Middle frontal gyrus (tissue), 1 donor: ENCODE data around the gene ZNF496.
"Not testable (repeated sequence)": the region's sequence is repeated elsewhere in the genome, so short reads cannot be mapped to it uniquely, and the experiment has no call there.

ENCODE experiments used
- DNase-seq: peaks from one replicate; pipeline ENCODE4 v3.0.0-alpha.2; 2015; ENCODE audit warnings: low spot score; ENCODE audit errors: extremely low spot score

Gene ZNF496

DNA sequence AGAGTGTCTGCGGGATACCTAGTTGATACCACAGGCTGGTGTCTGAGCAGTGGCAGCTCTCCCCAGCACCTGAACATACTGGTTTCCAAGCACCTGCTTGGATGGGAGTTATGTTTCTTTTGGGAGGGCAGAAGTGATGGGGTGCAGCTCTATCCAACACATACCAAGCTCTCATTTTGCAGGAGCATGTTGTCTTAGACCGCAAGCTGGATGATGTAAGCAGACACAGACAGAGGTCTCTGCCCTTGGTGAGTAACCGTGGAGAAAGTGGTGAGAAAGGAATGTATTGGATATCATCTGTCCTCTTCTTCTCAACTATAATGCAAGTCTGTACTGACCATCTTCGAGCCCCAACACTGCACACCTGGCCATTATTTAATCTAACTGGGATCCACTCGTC is 37.4 kb downstream of the ZNF496 start:
- DNase-seq, result no peak

DNA sequence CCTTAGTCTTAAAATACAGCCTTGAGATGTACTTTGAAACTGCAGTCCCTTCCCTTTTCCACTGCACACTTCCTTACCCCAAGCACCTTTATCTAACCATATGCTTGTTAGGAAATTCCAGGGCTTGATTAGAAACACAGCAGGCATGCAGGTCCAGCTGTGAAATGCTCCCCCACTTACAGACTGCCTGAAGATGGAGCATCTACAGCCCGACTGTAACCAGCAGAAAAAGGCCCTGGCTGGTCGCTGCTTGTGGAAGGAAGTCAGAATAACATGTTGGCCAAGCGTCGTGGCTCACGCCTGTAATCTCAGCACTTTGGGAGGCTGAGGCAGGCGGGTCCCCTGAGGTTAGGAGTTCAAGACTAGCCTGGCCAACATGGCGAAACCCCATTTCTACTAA is 38.6 kb downstream of the ZNF496 start:
- DNase-seq, result no peak

DNA sequence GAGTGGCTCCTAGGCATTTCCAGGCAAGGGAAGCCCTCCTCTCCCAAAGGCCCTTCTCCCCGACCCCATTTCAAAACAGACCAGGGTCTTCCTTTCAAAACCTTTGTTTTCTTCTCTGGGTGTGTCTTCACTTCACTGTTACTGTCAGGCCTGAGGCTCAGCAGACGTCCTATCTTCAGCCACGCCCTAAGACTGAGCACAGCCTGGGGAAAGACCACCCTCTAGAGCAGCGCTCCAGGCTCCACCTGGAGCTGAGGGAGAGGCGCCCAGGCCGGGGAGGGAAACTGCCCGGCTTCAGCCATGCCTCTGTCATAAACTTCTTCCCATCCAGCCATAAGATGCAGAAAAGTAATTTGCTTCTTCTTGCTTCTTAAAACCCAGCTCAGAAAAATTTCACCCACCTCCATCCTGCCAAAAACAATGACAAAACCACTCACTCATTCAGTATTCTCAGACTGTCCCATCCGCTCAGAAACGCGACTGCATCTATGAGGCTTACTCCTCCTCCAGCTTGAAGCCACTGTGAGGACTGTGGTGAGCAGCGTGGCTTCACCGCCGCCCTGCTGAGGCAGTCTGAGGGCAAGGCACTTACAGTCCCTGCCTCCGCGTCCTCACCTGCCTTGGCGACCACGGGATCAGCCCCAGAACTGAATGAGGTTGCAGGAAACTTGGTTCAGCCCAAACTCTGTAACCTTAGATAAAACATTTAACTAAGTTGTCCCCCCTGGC is 39.7 kb downstream of the ZNF496 start:
- no peak for DNase-seq

DNA sequence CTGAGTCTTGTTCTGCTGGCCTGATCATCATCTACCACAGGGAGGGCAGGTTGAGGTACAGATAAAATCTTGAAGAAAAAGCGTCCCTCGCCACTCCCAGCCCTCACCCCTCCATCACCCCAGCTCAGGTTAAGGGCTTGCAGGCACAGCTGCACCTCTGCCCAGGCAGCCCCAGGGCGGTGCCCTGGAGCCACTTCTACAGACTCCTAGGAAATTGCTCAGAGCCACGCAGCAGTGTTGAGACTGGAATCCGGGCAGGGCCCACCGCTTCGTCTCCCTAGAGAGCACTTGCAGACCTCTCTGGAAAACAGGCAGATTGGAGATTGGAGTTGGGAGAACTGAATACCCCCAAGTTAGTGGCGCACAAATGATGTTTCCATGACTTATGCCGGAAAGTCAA is 40.5 kb downstream of the ZNF496 start:
- no peak for DNase-seq

DNA sequence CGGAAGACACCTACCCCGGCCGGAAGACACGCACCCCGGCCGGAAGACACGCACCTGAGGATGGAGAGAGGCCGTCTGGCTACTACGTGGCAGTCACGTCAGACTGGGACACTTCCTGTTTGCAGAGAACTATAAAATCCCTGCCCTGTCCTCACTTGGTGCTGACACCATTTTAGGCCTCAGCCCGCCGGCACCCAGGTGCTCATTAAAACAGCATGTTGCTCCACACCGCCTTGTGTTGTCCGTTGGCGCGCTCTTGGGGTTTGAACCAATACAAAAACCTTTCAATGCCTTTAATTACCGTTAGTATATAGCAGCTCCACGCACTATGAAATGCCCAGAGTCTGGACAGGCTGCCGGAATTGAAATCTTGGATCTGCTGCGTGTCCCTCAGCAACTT is 41.1 kb downstream of the ZNF496 start:
- DNase-seq, result no peak

DNA sequence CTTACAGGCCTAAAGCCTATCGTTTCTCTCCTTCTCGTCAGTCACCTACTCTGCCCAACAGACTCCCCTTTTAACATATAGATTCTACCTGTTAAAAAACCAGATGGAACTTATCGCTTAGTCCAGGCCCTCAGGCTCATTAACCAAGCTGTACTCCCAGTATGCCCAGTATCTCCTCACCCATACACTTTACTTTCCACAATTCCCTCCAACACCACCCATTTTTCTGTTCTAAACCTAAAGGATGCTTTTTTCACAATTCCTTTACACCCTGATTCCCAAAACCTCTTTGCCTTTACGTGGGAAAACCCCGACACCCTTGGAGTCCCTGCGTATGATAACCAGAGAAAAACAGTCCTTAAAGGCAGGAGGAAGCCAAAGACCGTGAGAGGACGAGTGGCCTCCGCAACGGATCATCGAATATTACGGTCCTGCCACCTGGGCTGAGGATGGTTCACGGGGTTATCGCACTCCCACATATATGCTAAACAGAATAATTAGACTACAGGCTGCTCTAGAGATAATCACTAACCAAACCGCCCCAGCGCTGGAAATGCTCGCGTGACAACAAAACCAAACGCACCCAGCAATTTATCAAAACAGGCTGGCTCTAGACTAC is 42.3 kb downstream of the ZNF496 start:
- DNase-seq, result not testable (repeated sequence)

DNA sequence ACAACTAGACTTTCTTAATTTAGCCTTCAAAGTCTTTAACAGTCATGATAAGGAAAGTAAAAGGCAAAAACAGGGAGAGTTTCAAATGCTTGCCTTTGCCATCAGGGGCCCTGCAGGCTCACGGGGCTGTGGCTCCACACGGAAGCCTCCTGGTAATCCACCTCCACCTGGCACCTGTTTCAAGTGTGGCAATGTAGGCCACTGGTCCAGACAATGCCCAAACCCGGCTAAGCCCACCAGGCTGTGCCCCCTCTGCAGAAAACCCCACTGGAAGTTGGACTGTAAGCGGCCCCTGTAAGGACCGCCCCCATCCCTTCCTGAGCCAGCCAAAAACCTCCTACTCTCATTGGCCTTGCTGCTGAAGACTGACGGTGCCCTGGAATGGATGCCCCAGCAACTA is 43.3 kb downstream of the ZNF496 start:
- DNase-seq, result no peak

DNA sequence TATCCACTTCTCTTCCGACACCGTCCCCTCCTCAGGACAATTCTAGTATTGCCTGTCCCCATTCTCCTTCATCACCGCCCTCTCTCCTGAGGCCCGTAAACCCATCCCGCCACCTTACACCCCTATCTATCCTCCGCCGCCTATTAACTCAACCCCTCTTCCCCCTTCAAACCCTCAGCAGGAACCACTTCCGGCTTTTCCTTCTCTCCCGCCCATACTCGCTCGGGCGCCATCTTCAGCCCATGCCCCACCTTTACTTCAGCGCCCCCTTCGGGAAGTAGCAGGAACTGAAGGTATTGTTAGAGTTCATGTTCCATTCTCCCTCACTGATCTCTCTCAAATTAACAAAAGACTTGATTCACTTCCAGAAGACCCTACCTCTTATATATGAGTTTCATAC is 44.2 kb downstream of the ZNF496 start:
- DNase-seq, result no peak

DNA sequence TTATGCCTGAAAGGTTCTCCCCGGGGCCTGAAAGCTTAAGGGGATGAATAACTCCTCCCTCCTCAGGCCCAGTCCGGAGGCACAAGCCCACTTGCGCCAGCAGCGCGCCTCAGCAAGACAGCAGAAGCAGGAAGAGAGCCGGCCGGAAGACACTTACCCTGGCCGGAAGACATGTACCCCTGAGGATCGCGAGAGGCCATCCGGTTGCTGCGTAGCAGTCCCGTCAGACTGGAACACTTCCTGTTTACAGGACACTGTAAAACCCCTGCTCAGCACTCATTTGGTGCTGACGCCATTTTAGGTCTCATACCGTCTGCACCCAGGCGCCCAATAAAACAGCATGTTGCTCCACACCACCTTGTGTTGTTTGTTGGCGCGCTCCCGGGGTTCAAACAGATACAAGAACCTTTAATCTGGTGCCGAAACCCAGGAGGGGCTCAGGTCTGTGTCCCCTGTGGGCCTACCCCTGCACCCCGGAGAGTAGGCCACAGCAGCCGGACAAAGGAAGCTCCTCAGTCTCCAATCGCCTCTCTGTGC is 45.5 kb downstream of the ZNF496 start:
- no peak for DNase-seq

DNA sequence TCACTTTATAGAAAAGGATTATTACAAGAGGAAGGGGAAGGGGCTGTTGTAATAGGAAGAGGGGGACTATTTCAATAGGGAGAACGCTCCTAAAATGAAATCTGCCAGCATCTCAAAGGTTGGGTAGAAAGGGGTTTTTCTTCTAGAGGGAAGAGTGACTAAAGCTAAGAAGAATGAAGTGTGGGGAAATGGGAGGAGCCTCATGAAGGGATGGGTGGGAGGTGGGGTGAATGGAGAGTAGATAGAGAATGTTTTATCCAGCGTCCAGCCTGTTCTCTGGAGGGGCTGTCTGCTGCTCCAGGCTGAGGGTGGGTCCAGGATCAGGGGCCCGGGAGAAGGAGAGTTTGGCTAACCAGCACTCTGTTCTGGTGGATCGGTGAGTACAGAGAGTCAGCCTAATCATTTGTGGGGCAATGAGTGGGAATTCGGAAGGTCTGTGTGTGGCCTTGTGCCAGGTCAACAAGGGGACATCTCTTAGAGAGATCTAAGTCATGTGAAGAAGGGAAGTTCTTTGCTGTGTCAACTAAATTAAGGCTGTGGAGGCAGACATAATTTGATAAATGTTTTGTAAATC is 50.6 kb downstream of the ZNF496 start:
- DNase-seq, result no peak

DNA sequence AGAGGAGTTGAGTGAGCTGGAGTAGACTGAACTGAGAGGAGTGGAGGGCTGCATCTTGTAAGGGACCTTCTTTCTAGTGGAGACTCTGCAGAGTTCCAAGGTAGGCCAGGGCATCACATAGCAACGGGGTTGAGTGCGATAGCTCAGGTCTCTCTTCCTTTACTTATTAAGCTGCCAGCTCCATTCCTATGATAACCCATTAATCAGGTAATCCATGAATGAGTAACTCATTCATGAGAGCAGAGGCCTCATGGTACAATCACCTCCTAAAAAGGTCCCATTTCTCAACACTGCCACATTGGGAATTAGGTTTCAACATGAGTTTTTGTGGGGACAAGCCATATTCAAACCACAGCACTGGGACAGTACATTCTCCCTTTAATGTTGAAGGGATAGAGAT is 54.5 kb downstream of the ZNF496 start:
- DNase-seq, result no peak

DNA sequence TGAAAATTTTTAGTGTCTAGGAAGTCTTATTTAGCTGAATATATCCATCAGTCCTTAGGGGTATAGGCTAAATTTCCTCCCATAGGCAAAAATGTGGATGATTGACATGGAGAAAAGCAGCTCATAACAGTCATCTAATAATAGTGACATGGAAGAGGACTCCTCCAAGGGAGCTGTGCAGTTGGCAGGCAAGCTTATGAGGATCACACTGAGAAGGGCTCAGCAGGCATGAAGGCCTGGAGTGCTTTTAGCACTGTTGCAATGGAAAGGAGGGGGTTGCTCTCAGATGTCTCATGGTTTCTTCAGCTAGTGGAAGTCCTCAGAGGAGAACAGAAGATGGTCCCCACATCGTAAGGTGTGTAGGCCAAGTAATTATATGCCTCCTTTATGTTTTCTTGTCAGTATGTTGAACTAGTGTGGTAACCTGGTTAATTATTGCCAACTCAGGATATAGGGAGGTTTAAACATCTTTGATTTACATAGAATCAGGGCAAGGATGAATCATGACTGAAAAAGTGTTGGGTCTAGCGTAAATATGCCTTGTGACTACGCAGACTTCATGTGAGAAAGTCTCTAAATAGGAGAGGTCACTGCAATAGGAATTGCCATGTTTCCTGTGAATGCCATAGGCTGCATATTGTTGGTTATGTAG is 56.9 kb downstream of the ZNF496 start:
- no peak for DNase-seq

DNA sequence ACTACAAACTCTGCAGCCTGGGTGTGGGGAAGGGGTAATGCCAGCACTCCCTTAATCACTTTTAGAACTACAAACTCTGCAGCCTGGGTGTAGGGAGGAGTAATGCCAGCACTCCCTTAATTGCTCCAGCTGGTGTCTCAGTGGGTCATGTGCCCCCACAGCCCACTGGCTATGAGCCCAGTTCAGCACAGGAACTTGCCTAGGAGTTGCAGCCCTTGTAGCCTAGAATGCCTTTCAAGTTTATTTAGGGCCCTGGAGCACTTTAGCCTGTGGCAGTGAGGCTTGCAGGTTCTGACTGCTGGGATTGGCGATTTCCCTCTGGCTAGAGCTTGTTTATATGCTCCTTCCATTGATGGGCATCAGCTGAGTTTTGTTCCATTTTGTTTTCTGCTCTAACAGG is 58.7 kb downstream of the ZNF496 start:
- DNase-seq, result peak; percentile 5

DNA sequence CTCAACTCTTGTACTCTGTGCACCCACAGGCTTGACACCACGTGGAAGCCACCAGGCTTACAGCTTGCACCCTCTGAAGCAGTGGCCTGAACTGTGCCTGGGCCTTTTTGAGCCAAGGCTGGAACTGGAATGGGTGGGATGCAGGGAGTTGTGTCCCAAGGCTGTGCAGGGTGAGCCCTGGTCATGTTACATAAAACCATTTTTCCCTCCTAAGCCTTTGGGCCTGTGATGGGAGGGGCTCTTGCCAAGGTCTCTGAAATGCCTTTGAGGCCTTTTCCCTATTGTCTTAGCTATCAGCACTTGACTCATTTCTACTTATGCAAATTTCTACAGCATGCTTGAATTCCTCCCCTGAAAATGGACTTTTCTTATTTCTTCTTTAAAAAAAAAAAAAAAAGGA is 61.7 kb downstream of the ZNF496 start:
- DNase-seq, result no peak

DNA sequence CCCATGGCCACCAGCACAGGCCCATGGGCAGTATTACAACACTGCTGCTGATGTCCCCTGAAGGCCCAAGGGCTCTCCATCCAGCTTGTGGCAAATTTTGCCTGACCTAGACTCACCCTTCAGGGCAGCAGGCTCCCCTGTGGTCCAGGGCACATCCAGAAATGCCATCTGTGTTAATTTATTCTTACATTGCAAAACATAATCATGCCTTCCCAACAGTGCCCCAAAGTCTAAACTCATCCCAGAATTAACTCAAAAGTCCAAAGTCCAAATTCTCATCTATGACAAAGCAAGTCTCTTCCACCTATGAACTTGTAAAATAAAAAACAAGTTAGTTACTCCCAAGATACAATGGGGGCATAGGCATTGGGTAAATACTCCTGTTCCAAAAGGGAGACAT is 62.5 kb downstream of the ZNF496 start:
- no peak for DNase-seq

DNA sequence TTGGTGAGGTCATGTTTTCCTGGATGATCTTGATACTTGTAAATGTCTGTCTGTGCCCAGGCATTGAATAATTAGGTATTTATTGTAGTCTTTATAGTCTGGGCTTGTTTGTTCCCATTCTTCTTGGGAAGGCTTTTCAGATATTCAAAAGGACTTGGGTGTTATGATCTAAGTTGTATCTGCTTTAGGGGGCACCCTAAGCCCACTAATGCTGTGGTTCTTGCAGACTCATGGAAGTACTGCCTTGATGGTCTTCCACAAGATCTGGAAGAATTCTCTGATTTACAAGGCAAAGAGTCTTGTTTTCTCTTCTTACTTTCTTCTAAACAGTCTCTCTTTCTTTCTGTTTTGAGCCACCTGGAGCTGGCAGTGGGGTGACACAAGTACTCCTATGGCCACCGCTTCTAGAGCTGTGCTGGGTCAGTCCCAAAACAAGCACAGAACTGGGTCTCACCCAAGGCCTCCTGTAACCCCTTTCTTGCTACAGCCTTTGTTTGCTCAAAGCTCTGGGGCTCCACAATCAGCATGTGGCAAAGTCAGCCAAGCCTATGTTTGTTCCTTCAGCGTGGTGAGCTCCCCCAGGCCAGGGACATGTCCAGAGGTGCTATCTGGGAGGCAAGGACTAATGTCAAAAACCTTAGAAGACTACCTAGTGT is 63.1 kb downstream of the ZNF496 start:
- DNase-seq, result no peak

DNA sequence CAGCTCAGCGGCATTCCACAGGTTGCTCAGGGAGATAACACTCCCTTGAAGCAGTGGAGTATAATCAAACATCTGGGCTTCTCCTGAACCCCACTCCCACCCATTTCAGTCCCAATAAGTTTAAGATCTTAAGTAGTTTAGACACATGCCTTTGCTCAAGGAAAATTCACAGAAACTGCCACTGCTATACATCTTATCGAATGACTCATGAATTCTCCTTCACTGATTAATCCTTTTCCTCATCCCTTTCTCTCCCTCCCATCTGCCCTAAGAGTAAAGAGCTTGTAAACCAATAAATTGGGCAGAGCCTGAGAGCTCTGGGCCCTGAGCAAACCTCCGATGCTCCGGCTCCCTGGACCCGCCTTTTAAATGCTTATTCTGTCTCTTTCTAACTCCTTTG is 65.6 kb downstream of the ZNF496 start:
- DNase-seq, result no peak

DNA sequence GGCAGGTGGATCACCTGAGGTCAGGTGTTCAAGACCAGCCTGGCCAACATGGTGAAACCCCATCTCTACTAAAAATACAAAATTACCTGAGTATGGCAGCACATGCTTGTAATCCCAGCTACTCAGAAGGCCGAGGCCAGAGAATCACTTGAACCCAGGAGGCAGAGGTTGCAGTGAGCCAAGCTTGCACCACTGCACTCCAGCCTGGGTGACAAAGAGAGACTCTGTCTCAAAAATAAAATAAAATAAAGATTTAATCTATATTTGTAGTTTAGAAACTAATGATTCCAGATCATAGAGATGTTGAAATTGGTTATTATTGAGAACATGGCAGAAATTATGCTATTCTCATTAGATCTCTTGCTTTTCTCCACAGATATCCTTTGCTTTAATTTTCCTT is 75.9 kb downstream of the ZNF496 start, which contains the start of gene VN1R5:
Gene VN1R5 (plus strand): TSS at position 301 of the 400 bp plus-strand sequence.
- DNase-seq, result not testable (repeated sequence)

DNA sequence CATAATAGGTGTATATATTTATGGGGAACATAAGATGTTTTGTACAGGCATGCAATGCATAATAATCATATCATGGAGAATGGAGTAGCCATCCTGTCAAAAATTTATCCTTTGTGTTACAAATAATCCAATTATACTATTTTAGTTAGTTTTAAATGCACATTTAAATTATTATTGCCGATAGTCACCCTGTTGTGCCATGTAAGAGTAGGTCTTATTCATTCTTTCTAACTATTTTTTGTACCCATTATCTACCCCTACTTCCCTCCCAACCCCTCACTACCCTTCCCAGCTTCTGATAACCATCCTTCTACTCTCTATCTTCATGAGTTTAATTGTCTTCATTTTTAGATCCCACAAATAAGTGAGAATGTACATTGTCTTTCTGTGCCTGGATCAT is 84.1 kb downstream of the ZNF496 start:
- DNase-seq, result no peak
